ENCODE measurements around the gene PKP3.

DNA sequence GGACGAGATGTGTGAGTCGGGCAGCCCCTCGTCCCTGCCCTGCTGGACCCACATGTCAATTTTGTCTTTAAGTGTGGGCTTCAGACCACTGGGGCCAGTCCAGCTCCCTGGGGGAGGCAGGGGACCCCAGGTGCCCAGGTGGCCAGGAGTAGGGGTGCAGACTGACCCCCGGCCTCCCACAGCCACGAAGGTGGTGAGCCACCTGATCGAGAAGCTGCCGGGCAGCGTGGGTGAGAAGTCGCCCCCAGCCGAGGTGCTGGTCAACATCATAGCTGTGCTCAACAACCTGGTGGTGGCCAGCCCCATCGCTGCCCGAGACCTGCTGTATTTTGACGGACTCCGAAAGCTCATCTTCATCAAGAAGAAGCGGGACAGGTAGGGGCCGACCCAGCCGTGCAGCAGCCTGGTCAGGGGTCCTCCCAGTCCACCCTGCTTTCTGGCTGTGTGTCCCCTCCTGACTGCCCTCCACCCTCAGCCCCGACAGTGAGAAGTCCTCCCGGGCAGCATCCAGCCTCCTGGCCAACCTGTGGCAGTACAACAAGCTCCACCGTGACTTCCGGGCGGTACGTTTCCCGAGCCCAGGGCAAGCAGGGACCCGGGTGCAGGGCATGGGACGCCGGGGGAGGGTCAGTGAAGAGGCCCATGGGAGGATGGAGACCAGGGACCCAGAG lies 9.9 kb downstream of the PKP3 start:
- TF ChIP-seq POLR2A (IDR thresholded peaks at IDR 0.05): no peak
- TF ChIP-seq, protein P1, sequence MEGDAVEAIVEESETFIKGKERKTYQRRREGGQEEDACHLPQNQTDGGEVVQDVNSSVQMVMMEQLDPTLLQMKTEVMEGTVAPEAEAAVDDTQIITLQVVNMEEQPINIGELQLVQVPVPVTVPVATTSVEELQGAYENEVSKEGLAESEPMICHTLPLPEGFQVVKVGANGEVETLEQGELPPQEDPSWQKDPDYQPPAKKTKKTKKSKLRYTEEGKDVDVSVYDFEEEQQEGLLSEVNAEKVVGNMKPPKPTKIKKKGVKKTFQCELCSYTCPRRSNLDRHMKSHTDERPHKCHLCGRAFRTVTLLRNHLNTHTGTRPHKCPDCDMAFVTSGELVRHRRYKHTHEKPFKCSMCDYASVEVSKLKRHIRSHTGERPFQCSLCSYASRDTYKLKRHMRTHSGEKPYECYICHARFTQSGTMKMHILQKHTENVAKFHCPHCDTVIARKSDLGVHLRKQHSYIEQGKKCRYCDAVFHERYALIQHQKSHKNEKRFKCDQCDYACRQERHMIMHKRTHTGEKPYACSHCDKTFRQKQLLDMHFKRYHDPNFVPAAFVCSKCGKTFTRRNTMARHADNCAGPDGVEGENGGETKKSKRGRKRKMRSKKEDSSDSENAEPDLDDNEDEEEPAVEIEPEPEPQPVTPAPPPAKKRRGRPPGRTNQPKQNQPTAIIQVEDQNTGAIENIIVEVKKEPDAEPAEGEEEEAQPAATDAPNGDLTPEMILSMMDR (IDR thresholded peaks at IDR 0.05): no peak
